HepG2 (cell line): ENCODE measurements around the gene RASSF7. TPM values are rescaled to one million over a fixed set of nuclear protein-coding genes. Genes with fewer than 3 reads are reported as not detected.

Source experiments
- AFF4 ChIP-seq: sonication (generic); formaldehyde crosslinking; IDR thresholded peaks from 2 replicates; pipeline ENCODE4 v1.4.0; 2020; ENCODE audit warnings: missing genetic modification reagents
- CEBPG ChIP-seq: IDR thresholded peaks from 2 replicates; pipeline ENCODE4 v1.6.1; 2016
- CENPT ChIP-seq: sonication (generic); formaldehyde crosslinking; IDR thresholded peaks from 2 replicates; pipeline ENCODE4 v1.8.0; 2022; ENCODE audit warnings: low read depth, mild to moderate bottlenecking, moderate library complexity, missing genetic modification reagents
- ELK4 ChIP-seq: sonication (generic); formaldehyde crosslinking; IDR thresholded peaks from 2 replicates; pipeline ENCODE4 v1.9.0; 2021; ENCODE audit warnings: missing genetic modification reagents, borderline replicate concordance
- KDM3A ChIP-seq: IDR thresholded peaks from 2 replicates; pipeline ENCODE4 v1.6.1; 2018; ENCODE audit warnings: low read depth, missing compliant biosample characterization
- MATR3 ChIP-seq: sonication (generic); formaldehyde crosslinking; IDR thresholded peaks from 2 replicates; pipeline ENCODE4 v1.4.0; 2020; ENCODE audit warnings: missing genetic modification reagents
- MAX ChIP-seq: IDR thresholded peaks from 2 replicates; pipeline ENCODE4 v1.6.1; 2012; ENCODE audit warnings: inconsistent platforms
- NR2F1 ChIP-seq, 2 experiments: fragments of 450-650 bp in 1 of 2; formaldehyde crosslinking in 1 of 2; IDR thresholded peaks; 2 replicates each; pipeline versions ENCODE4 v1.5.0 to v1.6.1; 2016 to 2020; ENCODE audit warnings: mild to moderate bottlenecking in 1 of 2, missing compliant biosample characterization in 1 of 2, missing genetic modification reagents in 1 of 2, moderate library complexity in 1 of 2
- POLR2A ChIP-seq, 2 experiments: IDR thresholded peaks; 2 replicates each; pipeline ENCODE4 v1.6.1; 2011; ENCODE audit warnings: low read depth in 2 of 2, low read length in 2 of 2, mild to moderate bottlenecking in 1 of 2, moderate library complexity in 1 of 2; ENCODE audit not compliant: insufficient read depth in 1 of 2
- STAT6 ChIP-seq: sonication (generic); formaldehyde crosslinking; IDR thresholded peaks from 2 replicates; pipeline ENCODE4 v1.4.0; 2020; ENCODE audit warnings: missing genetic modification reagents, mild to moderate bottlenecking, borderline replicate concordance
- ZBTB37 ChIP-seq: sonication (generic); formaldehyde crosslinking; IDR thresholded peaks from 2 replicates; pipeline ENCODE4 v1.4.0; 2020; ENCODE audit warnings: mild to moderate bottlenecking, missing genetic modification reagents
- ZNF101 ChIP-seq: sonication (generic); formaldehyde crosslinking; IDR thresholded peaks from 2 replicates; pipeline ENCODE4 v1.4.0; 2020; ENCODE audit warnings: mild to moderate bottlenecking, low read depth, missing genetic modification reagents, borderline replicate concordance
- ZNF234 ChIP-seq: sonication (generic); formaldehyde crosslinking; conservative IDR thresholded peaks from 2 replicates; pipeline ENCODE4 v1.5.1; 2020; ENCODE audit warnings: mild to moderate bottlenecking, missing genetic modification reagents
- ZNF329 ChIP-seq: sonication (generic); formaldehyde crosslinking; IDR thresholded peaks from 2 replicates; pipeline ENCODE4 v1.9.0; 2021; ENCODE audit warnings: low read depth, mild to moderate bottlenecking, missing genetic modification reagents
- ZNF484 ChIP-seq: sonication (generic); formaldehyde crosslinking; IDR thresholded peaks from 2 replicates; pipeline ENCODE4 v1.5.1; 2020; ENCODE audit warnings: mild to moderate bottlenecking, low read depth, missing genetic modification reagents, borderline replicate concordance
- ZNF547 ChIP-seq: sonication (generic); formaldehyde crosslinking; IDR thresholded peaks from 2 replicates; pipeline ENCODE4 v1.5.1; 2020; ENCODE audit warnings: mild to moderate bottlenecking, missing genetic modification reagents
- ZNF614 ChIP-seq: IDR thresholded peaks from 2 replicates; pipeline ENCODE4 v1.6.1; 2018; ENCODE audit warnings: missing biosample characterization, missing genetic modification reagents, inconsistent platforms, borderline replicate concordance
- ZSCAN22 ChIP-seq: sonication (generic); formaldehyde crosslinking; IDR thresholded peaks from 2 replicates; pipeline ENCODE4 v1.4.0; 2020; ENCODE audit warnings: mild to moderate bottlenecking, missing genetic modification reagents
- ZSCAN25 ChIP-seq: sonication (generic); formaldehyde crosslinking; IDR thresholded peaks from 2 replicates; pipeline ENCODE4 v1.8.0; 2022; ENCODE audit warnings: mild to moderate bottlenecking, missing genetic modification reagents
- ZSCAN29 ChIP-seq: sonication (generic); formaldehyde crosslinking; conservative IDR thresholded peaks from 2 replicates; pipeline ENCODE4 v1.4.0; 2020; ENCODE audit warnings: mild to moderate bottlenecking, missing genetic modification reagents
- polyA plus RNA-seq, 8 experiments: library from polyadenylated mRNA; depleted of rRNA in 3 of 8; stranded (reverse) in 7 of 8; unstranded in 1 of 8; fragments of >200 nt; fragmentation: Illumina TruSeq in 4 of 8; extraction: Trizol in 4 of 8; gene quantifications; 2 replicates each; pipeline versions ENCODE4 v1.2.1 to v1.2.3, GENCODE V29; 2011 to 2016; ENCODE audit warnings: low read depth in 4 of 8, missing spikeins in 1 of 8, mixed read lengths in 1 of 8; ENCODE audit not compliant: insufficient read depth in 1 of 8
- total RNA-seq, 5 experiments: library from RNA; depleted of rRNA; stranded (reverse); fragments of >200 nt; fragmentation: Illumina TruSeq; extraction: Trizol; gene quantifications; 2 replicates each; pipeline ENCODE4 v1.2.3, GENCODE V29; 2016; ENCODE audit warnings: low read depth in 1 of 5

RASSF7 gene
- total and polyA plus RNA-seq, 2 of the 13 experiments (the other 11 are each of a cell fraction or from before 2014, with no cell fraction given) = 20.2 to 28.6 TPM

- TF ChIP-seq AFF4 (no peak), ZNF101 (CRISPR knock-in tag) (no peak), STAT6 (CRISPR knock-in tag) (no peak), ZSCAN22 (CRISPR knock-in tag) (no peak), ZSCAN25 (peak; percentile 92), CEBPG (CRISPR knock-in tag) (peak; percentile 97), MAX (peak; percentile 46), KDM3A (CRISPR knock-in tag) (no peak), CENPT (no peak), ZNF329 (CRISPR knock-in tag) (no peak), MATR3 (CRISPR knock-in tag) (no peak), ZNF547 (CRISPR knock-in tag) (no peak), ZBTB37 (no peak), POLR2A (IDR thresholded peaks at IDR 0.05; ENCODE audit: insufficient read depth in 1 of 2, low read depth in 2 of 2, low read length in 2 of 2) (0 out of 4 replicates have a peak, but pooled peaks of 1 of the 2 experiments have one; percentile 21), ZSCAN29 (CRISPR knock-in tag) (no peak), ZNF484 (CRISPR knock-in tag) (no peak), ZNF234 (CRISPR knock-in tag) (no peak), NR2F1 (CRISPR knock-in tag; IDR thresholded peaks at IDR 0.05) (peak; percentile 67 to 70), ELK4 (CRISPR knock-in tag) (no peak), ZNF614 (CRISPR knock-in tag) (0 out of 2 replicates have a peak, but pooled peaks have one; percentile 54)
These were observed 27.2 kb downstream of the RASSF7 start (continued) for GRCh38 chr11:587978-588380.
